MM.1S (cell line): ENCODE data around the gene CGN.

ENCODE experiments used
- EZH2 ChIP-seq: fragments of 300-600 bp; sonication (generic); optimal IDR thresholded peaks from 2 replicates; pipeline ENCODE3; 2017; ENCODE audit warnings: low read depth, mild to moderate bottlenecking, antibody characterized with exemption, low read length, mixed read lengths
- EZH2phosphoT487 ChIP-seq: fragments of 300-600 bp; sonication (generic); IDR thresholded peaks from 2 replicates; pipeline ENCODE4 v1.6.1; 2018; ENCODE audit warnings: antibody characterized with exemption, low read length
- TF ChIP-seq, protein P1 (sequence below): fragments of 300-600 bp; sonication (generic); IDR thresholded peaks from 2 replicates; pipeline ENCODE4 v1.5.1; 2016; ENCODE audit warnings: antibody characterized with exemption, low read length, mixed read lengths

DNA sequence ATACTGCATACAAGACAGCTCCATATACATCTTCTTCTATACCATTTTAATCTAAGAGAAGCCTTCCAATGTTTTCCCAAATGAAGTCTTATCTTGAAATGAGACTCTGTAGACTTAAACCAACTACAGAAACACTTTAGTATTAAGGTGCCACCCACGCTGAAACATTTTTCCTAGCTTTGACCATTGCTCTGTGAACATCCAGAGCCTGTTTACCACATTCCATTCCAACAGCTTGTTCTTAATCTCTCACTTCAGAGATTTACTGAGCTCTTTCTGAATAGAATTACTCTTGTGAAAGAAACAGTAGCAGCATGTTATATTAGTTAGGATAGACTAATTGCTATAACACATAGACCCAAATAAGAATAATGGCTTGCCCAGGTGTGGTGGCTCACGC is 32.3 kb upstream of the CGN start:
- TF ChIP-seq, protein P1, sequence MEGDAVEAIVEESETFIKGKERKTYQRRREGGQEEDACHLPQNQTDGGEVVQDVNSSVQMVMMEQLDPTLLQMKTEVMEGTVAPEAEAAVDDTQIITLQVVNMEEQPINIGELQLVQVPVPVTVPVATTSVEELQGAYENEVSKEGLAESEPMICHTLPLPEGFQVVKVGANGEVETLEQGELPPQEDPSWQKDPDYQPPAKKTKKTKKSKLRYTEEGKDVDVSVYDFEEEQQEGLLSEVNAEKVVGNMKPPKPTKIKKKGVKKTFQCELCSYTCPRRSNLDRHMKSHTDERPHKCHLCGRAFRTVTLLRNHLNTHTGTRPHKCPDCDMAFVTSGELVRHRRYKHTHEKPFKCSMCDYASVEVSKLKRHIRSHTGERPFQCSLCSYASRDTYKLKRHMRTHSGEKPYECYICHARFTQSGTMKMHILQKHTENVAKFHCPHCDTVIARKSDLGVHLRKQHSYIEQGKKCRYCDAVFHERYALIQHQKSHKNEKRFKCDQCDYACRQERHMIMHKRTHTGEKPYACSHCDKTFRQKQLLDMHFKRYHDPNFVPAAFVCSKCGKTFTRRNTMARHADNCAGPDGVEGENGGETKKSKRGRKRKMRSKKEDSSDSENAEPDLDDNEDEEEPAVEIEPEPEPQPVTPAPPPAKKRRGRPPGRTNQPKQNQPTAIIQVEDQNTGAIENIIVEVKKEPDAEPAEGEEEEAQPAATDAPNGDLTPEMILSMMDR: no peak
- TF ChIP-seq EZH2 (no peak), EZH2phosphoT487 (no peak)
